Stimulated activated CD8-positive, alpha-beta memory T cell treated with anti-CD3 and anti-CD28 coated beads, Interleukin-7, amount 100 ng/mL, for 1 hour (primary cell): Measurements from ENCODE around the gene ROCK2.

Experiments
- DNase-seq, 2 donors: peaks; one replicate each; pipeline ENCODE4 v3.0.0-alpha.2; 2020; ENCODE audit warnings: low read depth in 2 of 2

Gene ROCK2

GRCh38 chr2:11344342-11344955, at the start of gene ROCK2:
Gene ROCK2 (minus strand): TSS chr2:11344636. CDS start chr2:11344136, 500 bp downstream.
- DNase-seq: peak; percentile 34 to 36

- DNase-seq: no peak
Observed at GRCh38 chr2:11393711-11394236, 49.3 kb upstream of the ROCK2 start.

- DNase-seq: no peak
Observed at GRCh38 chr2:11391942-11392266, 47.5 kb upstream of the ROCK2 start.

- DNase-seq: no peak
Observed at GRCh38 chr2:11390399-11390658, 45.9 kb upstream of the ROCK2 start.

DNA sequence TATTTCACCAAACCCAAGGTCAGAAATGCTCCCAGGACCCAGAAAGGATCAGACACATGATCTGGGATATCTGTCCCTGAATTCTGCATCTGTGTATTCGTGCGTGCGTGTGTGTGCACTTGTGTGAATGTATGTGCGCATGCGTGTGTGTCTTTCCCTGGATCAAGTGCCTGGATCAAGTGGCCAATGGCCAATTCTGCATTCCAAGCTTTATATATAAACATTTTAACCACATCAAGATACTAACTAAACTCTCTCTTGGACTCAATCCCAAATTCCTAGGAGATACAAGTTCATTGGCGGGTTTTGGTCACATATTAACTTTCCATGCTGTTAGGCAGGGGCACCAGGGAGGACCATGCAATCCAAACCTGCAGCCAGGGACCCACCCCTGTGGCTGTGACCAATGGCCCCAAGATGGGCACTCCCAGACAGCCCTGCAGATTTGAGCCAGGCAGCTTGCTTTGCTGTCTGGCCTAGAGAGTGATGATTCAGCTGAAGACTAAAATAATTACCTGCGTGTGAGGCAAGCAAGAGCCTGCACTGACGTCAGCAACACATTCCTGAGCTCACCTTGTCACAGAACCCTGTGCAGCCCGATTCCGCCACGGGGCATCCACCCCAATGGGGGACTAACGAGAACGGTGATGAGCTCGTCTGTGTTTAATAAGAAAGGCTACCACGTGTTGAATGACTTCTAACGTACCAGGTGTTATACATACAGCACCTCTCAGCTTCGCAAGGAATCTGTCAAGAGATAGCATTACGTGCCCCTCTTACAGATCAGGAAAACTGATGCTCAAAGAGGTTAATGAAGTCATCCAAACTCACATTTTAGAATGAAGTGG, 45.3 kb upstream of the ROCK2 start:
- no peak for DNase-seq

DNA sequence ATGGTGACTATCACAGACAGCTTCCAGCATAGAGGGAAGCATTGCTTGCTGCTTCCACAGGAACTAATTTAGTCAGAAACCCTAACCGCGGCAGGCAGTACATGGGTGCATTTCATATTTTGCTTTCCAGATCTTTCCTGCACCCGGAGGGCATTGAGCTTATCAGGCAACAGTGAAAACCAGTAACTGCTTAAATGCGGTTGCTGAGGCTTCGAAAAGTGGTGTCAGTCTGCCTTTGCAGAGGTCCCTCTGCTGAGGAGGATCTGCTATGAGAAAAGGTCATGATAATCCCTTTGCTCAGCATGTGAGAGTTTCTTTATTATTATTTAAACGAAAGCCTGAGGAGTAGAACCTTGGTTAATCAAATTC, 44.6 kb upstream of the ROCK2 start:
- no peak for DNase-seq

DNA sequence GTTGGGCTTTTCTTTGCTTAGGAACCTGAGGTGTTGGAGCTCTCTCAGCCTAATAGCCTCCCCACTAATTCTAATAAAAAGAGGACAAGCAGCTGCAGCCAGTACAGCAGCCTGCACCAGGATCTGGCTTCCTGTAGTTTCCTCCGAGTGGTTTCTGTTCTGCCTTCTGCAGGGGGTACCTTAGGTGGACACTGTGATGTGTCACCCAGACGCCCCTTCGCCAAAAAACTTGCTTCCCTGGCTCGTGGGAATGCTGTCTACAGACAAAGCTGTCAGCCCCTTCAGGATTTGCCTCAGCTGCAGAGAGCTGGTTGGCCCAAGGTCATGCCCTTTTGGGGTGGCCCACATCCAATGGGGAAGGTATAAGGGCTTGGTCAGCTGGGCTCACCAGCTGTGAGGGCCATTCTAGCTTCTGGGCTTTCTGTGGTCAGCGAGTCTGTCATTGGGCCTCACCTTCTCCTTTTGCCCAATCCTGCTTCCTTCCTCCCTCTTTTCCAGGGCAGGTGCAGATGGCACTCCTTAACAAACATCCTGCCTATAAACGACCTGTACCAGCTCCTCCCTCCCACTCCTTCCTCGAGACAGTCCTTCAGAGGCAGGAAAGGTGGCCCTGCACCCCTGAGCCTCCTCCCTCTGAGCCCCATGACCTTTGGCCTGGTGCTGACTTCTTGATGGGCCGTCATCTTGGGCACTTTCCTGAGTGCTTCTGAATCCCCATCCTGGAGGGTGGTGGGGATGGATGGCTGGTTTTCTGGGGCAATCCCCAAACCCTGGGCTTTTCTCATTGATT, 44.0 kb upstream of the ROCK2 start:
- DNase-seq: no peak

- DNase-seq: no peak
Observed at GRCh38 chr2:11387843-11388242, 43.4 kb upstream of the ROCK2 start.

DNA sequence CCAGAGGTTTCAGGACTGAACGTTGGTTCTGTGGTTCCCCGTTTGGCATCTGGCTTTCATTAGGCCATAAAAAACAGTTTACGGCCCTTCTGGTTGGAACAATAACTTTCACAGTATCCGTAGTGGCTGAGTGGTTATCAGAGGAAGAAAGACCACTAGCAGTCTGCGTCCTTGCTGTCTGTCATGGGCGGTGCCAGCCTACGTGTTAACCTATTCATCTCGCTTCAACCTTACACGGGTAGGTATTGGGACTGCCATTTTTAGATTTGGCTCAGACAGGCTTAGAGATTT, 42.6 kb upstream of the ROCK2 start:
- no peak for DNase-seq

DNA sequence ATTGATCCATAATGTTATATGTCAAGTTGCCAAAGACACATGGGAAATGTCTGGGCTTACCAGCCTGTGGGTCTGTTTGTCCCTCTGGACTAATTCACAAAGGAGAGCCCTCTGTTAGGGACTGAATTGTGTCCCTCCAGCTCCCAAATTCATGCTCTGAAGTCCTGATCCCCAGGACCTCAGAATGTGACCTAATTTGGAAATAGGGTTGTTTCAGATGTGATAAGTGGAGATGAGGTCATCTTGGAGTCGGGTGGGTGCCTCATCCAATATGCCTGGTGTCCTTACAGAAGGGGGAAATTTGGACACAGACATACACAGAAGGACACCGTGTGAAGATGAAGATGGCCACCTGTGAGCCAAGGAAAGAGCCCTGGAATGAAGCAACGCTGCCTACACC, 41.4 kb upstream of the ROCK2 start:
- DNase-seq: no peak

GRCh38 chr2:11385216-11385615, 40.8 kb upstream of the ROCK2 start:
- DNase-seq: no peak

DNA sequence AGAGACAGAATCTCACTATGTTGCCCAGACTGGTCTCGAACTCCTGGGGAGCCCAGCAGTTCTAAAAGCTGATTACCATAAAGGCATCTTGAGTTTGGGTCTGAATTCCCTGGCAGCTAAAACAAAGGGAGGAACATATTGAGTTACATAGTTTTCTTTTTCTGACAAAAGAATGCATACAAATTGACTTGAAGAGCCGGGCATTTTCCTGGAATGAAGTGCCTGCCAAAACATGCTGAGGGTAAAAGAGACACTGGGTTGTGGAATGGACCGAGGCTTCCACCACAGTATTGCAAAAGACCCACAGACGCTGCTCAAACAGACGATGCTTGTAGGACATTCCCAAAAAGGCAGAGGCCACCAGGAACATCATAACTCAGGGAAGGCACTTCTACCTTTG, 35.1 kb upstream of the ROCK2 start:
- DNase-seq: no peak

DNA sequence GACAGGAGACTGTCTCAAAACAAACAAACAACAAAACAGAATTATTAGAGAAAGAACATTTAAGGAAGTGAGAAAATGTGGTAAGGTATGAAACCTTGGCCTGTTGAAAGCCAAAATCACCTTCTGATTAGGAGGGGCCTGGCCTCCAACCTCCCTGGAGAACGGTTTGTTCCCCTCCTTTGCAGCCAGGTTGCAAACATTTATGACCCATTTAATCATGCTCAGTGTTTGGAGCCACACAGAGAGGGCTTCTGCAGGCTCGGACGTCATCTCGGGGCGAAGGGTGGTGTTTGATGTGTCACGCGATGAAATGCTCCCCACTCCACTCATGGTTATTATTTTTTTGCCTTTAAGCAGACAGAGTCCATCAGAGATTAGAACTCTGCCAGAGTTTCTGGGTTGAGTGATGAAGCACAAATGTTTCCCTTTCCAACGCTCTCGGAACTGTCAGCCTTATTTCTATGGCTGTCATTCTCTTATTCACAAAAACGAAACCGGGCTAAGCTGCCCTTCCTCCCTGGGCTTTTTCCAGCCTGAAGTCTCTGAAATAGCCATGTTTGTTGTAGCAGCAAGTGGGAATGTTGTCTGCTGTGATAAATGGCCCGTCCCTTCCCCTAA, 33.6 kb upstream of the ROCK2 start:
- no peak for DNase-seq

GRCh38 chr2:11376071-11376470, 31.6 kb upstream of the ROCK2 start:
- DNase-seq: no peak

DNA sequence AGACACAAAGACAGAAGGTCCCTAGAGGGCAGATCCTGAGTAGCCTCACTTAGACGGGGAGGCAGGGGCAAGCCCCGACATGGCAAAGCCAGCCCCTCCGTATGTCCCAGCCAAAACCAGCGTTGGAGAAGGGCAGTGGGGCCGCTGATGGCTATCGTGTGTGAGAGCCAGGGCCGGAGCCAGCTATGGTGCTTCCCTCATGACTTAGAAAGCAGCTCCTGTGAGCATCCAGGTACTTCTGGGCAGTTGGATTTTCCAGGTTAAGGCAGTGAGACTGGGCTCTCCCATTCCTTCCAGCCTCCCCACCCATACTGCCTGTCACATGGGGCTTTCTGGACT, 31.2 kb upstream of the ROCK2 start:
- no peak for DNase-seq

DNA sequence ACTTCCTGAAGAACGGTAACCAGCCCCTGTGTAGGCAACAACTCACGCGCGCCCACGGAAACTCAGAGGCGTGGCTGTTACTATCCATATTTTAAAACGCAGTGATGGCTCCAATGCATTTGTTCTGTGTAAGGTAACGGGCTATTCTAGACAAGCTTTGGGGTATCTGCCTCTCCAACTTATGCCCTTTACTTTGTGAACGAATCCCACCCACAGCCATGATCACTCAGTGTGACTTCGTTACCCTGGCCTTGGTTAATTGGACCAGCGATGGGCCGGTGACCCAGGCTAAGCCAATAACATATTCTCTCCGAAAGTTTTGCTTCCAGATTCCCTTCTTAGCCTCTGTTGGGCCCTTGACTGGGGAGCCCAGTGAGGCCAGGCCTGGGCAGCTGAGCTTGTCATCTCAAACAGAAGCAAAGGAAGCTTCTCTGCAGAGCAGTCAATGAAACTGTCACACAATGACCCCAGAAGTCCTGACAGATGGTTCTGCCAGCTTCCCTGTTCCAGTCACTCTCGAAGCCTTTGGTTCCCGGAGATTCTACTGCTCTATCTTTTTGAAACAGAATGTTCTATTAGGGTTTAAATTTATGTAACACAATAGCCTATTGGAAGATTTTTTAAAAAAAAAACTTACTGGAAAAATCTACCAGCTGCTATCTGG, 30.7 kb upstream of the ROCK2 start:
- no peak for DNase-seq

DNA sequence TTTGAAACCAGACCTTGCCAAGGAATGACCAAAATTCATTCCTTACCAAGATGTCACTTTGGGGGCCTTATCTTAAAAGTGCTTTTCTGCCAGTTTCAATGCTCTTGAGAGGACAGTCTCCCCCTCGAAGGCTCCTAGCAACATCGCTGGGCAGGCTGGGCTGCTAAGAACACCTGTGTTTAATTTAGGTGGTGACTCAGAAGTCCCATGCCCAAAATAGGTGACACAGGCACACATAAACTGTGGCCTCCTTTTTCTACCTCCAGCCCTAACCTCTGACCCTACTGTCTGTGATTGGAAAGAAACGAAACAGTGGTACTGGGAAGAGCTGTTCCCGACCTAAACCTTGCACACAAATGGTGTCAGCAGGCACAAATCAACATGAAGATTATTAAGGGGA, 28.7 kb upstream of the ROCK2 start:
- DNase-seq: no peak

GRCh38 chr2:11371092-11371937, 26.9 kb upstream of the ROCK2 start:
- no peak for DNase-seq

GRCh38 chr2:11370377-11371091, 26.1 kb upstream of the ROCK2 start:
- DNase-seq: no peak

- DNase-seq: no peak
Observed at GRCh38 chr2:11368059-11368572, 23.7 kb upstream of the ROCK2 start.
